GM15510 (cell line): ENCODE data around the gene PKN3.

Experiments
- POLR2A ChIP-seq: IDR thresholded peaks from 3 replicates; pipeline ENCODE4 v1.6.1; 2011; ENCODE audit warnings: borderline replicate concordance; ENCODE audit not compliant: insufficient read length; ENCODE audit errors: extremely low read depth

PKN3 gene

GRCh38 chr9:128702445-128702948 lies at the start of gene PKN3:
TSS of gene PKN3 (plus strand) at chr9:128702503. CDS start at chr9:128702916, 413 bp downstream.
- TF ChIP-seq POLR2A = peak; percentile 45

- TF ChIP-seq POLR2A = no peak
These were observed 48.4 kb upstream of the PKN3 start for GRCh38 chr9:128653908-128654307.

GRCh38 chr9:128654481-128654880 lies 47.8 kb upstream of the PKN3 start:
- TF ChIP-seq POLR2A = no peak

- TF ChIP-seq POLR2A = peak; percentile 61
These were observed 45.6 kb upstream of the PKN3 start, which contains the start of gene DYNC2I2 for GRCh38 chr9:128656416-128657343. TSS of gene DYNC2I2 (minus strand) at chr9:128656847. CDS start at chr9:128656726, 121 bp downstream.

- no peak for TF ChIP-seq POLR2A
These were observed 45.0 kb upstream of the PKN3 start for GRCh38 chr9:128657344-128657704.

GRCh38 chr9:128657796-128658195 lies 44.5 kb upstream of the PKN3 start:
- TF ChIP-seq POLR2A = no peak

- TF ChIP-seq POLR2A = no peak
These were observed 32.5 kb upstream of the PKN3 start for GRCh38 chr9:128669786-128670185.

GRCh38 chr9:128675382-128675781 lies 26.9 kb upstream of the PKN3 start:
- TF ChIP-seq POLR2A = no peak

GRCh38 chr9:128677794-128678193 lies 24.5 kb upstream of the PKN3 start:
- TF ChIP-seq POLR2A = no peak

GRCh38 chr9:128683340-128684064 lies 18.8 kb upstream of the PKN3 start:
- peak; percentile 68 for TF ChIP-seq POLR2A

GRCh38 chr9:128684065-128684324 lies 18.3 kb upstream of the PKN3 start:
- no peak for TF ChIP-seq POLR2A

- TF ChIP-seq POLR2A = peak; percentile 94
These were observed 17.7 kb upstream of the PKN3 start for GRCh38 chr9:128684325-128685199.

GRCh38 chr9:128685636-128686489 lies 16.4 kb upstream of the PKN3 start:
- TF ChIP-seq POLR2A = no peak

GRCh38 chr9:128687453-128687852 lies 14.8 kb upstream of the PKN3 start:
- TF ChIP-seq POLR2A = no peak
